Measurements from ENCODE around the gene SLC25A20.

Gene SLC25A20

DNA sequence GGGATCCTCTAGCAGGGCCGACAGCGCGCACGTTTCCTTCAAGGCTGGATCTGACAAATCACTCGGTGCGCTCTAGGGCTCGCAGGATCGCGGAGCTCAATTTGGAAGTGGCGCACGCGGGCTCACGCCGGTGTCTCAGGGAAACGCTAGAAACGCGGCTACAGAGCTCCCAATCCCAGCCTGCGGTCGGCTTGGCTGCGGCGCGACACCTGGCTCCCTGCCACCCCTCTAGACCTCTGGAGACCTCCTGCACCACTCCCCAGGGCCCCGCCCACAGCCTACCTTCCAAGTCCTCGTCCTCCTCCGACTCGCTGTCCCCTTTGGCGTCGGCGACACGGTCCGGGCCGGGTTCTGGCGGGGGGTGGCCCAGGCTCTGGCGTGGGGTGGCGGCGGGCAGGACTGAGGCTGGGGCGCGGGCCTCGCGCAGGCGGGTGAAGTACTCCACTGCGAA lies 51.6 kb downstream of the SLC25A20 start:
- H3K36me3 ChIP-seq (replicated peaks in 1 of 2; ENCODE audit: control insufficient read depth in 2 of 2, insufficient read depth in 2 of 2, low read length in 2 of 2), result no peaks in the 10 kb centered on the region
- H3K14ac ChIP-seq (ENCODE audit: low read length), result peak overlapping the region; percentile 38
- peaks cover 6 to 9% of the 10 kb centered on the region in 2 donors for H3K4me1 ChIP-seq (ENCODE audit: control insufficient read depth in 2 of 2, insufficient read depth in 1 of 2, low read depth in 1 of 2, low read length in 2 of 2)
- peak overlapping the region; percentile 94 for H3K4me2 ChIP-seq (ENCODE audit: insufficient read depth, low read length, poor library complexity, severe bottlenecking)
- no peak overlapping the region for H3K4ac ChIP-seq (ENCODE audit: low read length)
- peak overlapping the region; percentile 88 for H3K18ac ChIP-seq (ENCODE audit: low read length)
- H4K8ac ChIP-seq (ENCODE audit: low read depth, low read length), result peak overlapping the region; percentile 65
- H2AFZ ChIP-seq (ENCODE audit: low read length), result peak overlapping the region; percentile 92
- no peaks in the 10 kb centered on the region for H3K9me3 ChIP-seq (replicated peaks in 1 of 2; ENCODE audit: control insufficient read depth in 2 of 2, insufficient read depth in 1 of 2, low read depth in 1 of 2, low read length in 2 of 2)
- WGBS, 2 donors (ENCODE audit: extremely low coverage in 2 of 2, insufficient read length in 2 of 2, insufficient replicate concordance in 1 of 2), result no CpG with 5 or more reads among the region's 42 CpGs
- peak overlapping the region; percentile 90 for H2AK5ac ChIP-seq (ENCODE audit: low read depth, low read length)
- H2BK15ac ChIP-seq (ENCODE audit: low read length), result peak overlapping the region; percentile 26
- H2BK120ac ChIP-seq (ENCODE audit: low read depth, low read length), result peak overlapping the region; percentile 47
- H3K27ac ChIP-seq (replicated peaks; ENCODE audit: low read length), result no peak overlapping the region
- H4K91ac ChIP-seq (ENCODE audit: low read depth, low read length, poor library complexity), result no peak overlapping the region
- H3K27me3 ChIP-seq (ENCODE audit: control insufficient read depth in 3 of 3, insufficient read depth in 3 of 3, low read depth in 1 of 3, low read length in 3 of 3), result peaks cover 0 to 3% (median 0%) of the 10 kb centered on the region in 3 experiments
- no peak overlapping the region for H2BK5ac ChIP-seq (ENCODE audit: low read length)
- peaks cover 1% of the 10 kb centered on the region for H3K79me1 ChIP-seq (ENCODE audit: low read depth, low read length)
- DNase-seq (ENCODE audit: low spot score), result peak; percentile 44
- H3K23ac ChIP-seq (ENCODE audit: low read depth, low read length, poor library complexity), result peak overlapping the region; percentile 98
- H2BK12ac ChIP-seq (ENCODE audit: low read length), result peak overlapping the region; percentile 10
- peak overlapping the region; percentile 70 to 93 for H3K4me3 ChIP-seq (ENCODE audit: low read length in 2 of 2)
- H3K9ac ChIP-seq (ENCODE audit: low read depth, low read length, poor library complexity), result peak overlapping the region; percentile 92

GRCh38 chr3:48845170-48845569 lies 53.5 kb downstream of the SLC25A20 start:
- Histone ChIP-seq H3K79me1 (ENCODE audit: low read depth, low read length) (peaks cover 1% of the 10 kb centered on the region), H3K9me3 (replicated peaks in 1 of 2; ENCODE audit: control insufficient read depth in 2 of 2, insufficient read depth in 1 of 2, low read depth in 1 of 2, low read length in 2 of 2) (no peaks in the 10 kb centered on the region), H2BK15ac (ENCODE audit: low read length) (no peak overlapping the region), H3K4me1 (ENCODE audit: control insufficient read depth in 2 of 2, insufficient read depth in 1 of 2, low read depth in 1 of 2, low read length in 2 of 2) (no peaks in the 10 kb centered on the region), H2AFZ (ENCODE audit: low read length) (no peak overlapping the region), H3K27me3 (ENCODE audit: control insufficient read depth in 3 of 3, insufficient read depth in 3 of 3, low read depth in 1 of 3, low read length in 3 of 3) (peaks cover 0 to 3% (median 0%) of the 10 kb centered on the region in 3 experiments), H2BK5ac (ENCODE audit: low read length) (no peak overlapping the region), H3K27ac (replicated peaks; ENCODE audit: low read length) (no peak overlapping the region), H2AK5ac (ENCODE audit: low read depth, low read length) (no peak overlapping the region), H3K9ac (ENCODE audit: low read depth, low read length, poor library complexity) (no peak overlapping the region), H3K14ac (ENCODE audit: low read length) (no peak overlapping the region), H3K18ac (ENCODE audit: low read length) (no peak overlapping the region), H4K91ac (ENCODE audit: low read depth, low read length, poor library complexity) (no peak overlapping the region), H2BK12ac (ENCODE audit: low read length) (no peak overlapping the region), H3K4me3 (ENCODE audit: low read length in 2 of 2) (no peak overlapping the region), H3K4ac (ENCODE audit: low read length) (no peak overlapping the region), H4K8ac (ENCODE audit: low read depth, low read length) (no peak overlapping the region), H3K4me2 (ENCODE audit: insufficient read depth, low read length, poor library complexity, severe bottlenecking) (no peak overlapping the region), H3K36me3 (replicated peaks in 1 of 2; ENCODE audit: control insufficient read depth in 2 of 2, insufficient read depth in 2 of 2, low read length in 2 of 2) (no peaks in the 10 kb centered on the region), H2BK120ac (ENCODE audit: low read depth, low read length) (no peak overlapping the region), H3K23ac (ENCODE audit: low read depth, low read length, poor library complexity) (no peak overlapping the region)
- DNase-seq (ENCODE audit: low spot score), result no peak
- WGBS, 2 donors (ENCODE audit: extremely low coverage in 2 of 2, insufficient read length in 2 of 2, insufficient replicate concordance in 1 of 2), result no CpG with 5 or more reads among the region's 2 CpGs

- Histone ChIP-seq H3K4me3 (ENCODE audit: low read length in 2 of 2) (no peak overlapping the region), H3K23ac (ENCODE audit: low read depth, low read length, poor library complexity) (no peak overlapping the region), H2AFZ (ENCODE audit: low read length) (no peak overlapping the region), H3K4me2 (ENCODE audit: insufficient read depth, low read length, poor library complexity, severe bottlenecking) (no peak overlapping the region), H4K91ac (ENCODE audit: low read depth, low read length, poor library complexity) (no peak overlapping the region), H3K14ac (ENCODE audit: low read length) (no peak overlapping the region), H4K8ac (ENCODE audit: low read depth, low read length) (no peak overlapping the region), H2BK12ac (ENCODE audit: low read length) (no peak overlapping the region), H3K27ac (replicated peaks; ENCODE audit: low read length) (no peak overlapping the region), H3K9me3 (replicated peaks in 1 of 2; ENCODE audit: control insufficient read depth in 2 of 2, insufficient read depth in 1 of 2, low read depth in 1 of 2, low read length in 2 of 2) (peaks cover 0 to 3% of the 10 kb centered on the region in 2 donors), H3K4me1 (ENCODE audit: control insufficient read depth in 2 of 2, insufficient read depth in 1 of 2, low read depth in 1 of 2, low read length in 2 of 2) (no peaks in the 10 kb centered on the region), H3K4ac (ENCODE audit: low read length) (no peak overlapping the region), H3K36me3 (replicated peaks in 1 of 2; ENCODE audit: control insufficient read depth in 2 of 2, insufficient read depth in 2 of 2, low read length in 2 of 2) (no peaks in the 10 kb centered on the region), H3K18ac (ENCODE audit: low read length) (no peak overlapping the region), H2AK5ac (ENCODE audit: low read depth, low read length) (no peak overlapping the region), H2BK15ac (ENCODE audit: low read length) (no peak overlapping the region), H3K9ac (ENCODE audit: low read depth, low read length, poor library complexity) (no peak overlapping the region), H3K79me1 (ENCODE audit: low read depth, low read length) (no peaks in the 10 kb centered on the region), H3K27me3 (ENCODE audit: control insufficient read depth in 3 of 3, insufficient read depth in 3 of 3, low read depth in 1 of 3, low read length in 3 of 3) (no peaks in the 10 kb centered on the region), H2BK120ac (ENCODE audit: low read depth, low read length) (no peak overlapping the region), H2BK5ac (ENCODE audit: low read length) (no peak overlapping the region)
- no peak for DNase-seq (ENCODE audit: low spot score)
- no CpG with 5 or more reads among the region's 2 CpGs for WGBS, 2 donors (ENCODE audit: extremely low coverage in 2 of 2, insufficient read length in 2 of 2, insufficient replicate concordance in 1 of 2)
Observed at GRCh38 chr3:48837163-48837562, 61.5 kb downstream of the SLC25A20 start.

- Histone ChIP-seq H3K18ac (ENCODE audit: low read length) (no peak overlapping the region), H3K14ac (ENCODE audit: low read length) (no peak overlapping the region), H3K9me3 (replicated peaks in 1 of 2; ENCODE audit: control insufficient read depth in 2 of 2, insufficient read depth in 1 of 2, low read depth in 1 of 2, low read length in 2 of 2) (peaks cover 0 to 3% of the 10 kb centered on the region in 2 donors), H3K36me3 (replicated peaks in 1 of 2; ENCODE audit: control insufficient read depth in 2 of 2, insufficient read depth in 2 of 2, low read length in 2 of 2) (no peaks in the 10 kb centered on the region), H2BK5ac (ENCODE audit: low read length) (no peak overlapping the region), H3K27ac (replicated peaks; ENCODE audit: low read length) (no peak overlapping the region), H3K27me3 (ENCODE audit: control insufficient read depth in 3 of 3, insufficient read depth in 3 of 3, low read depth in 1 of 3, low read length in 3 of 3) (no peaks in the 10 kb centered on the region), H2AFZ (ENCODE audit: low read length) (no peak overlapping the region), H2AK5ac (ENCODE audit: low read depth, low read length) (no peak overlapping the region), H3K4me1 (ENCODE audit: control insufficient read depth in 2 of 2, insufficient read depth in 1 of 2, low read depth in 1 of 2, low read length in 2 of 2) (no peaks in the 10 kb centered on the region), H3K4me2 (ENCODE audit: insufficient read depth, low read length, poor library complexity, severe bottlenecking) (no peak overlapping the region), H4K8ac (ENCODE audit: low read depth, low read length) (no peak overlapping the region), H4K91ac (ENCODE audit: low read depth, low read length, poor library complexity) (no peak overlapping the region), H2BK12ac (ENCODE audit: low read length) (no peak overlapping the region), H3K4me3 (ENCODE audit: low read length in 2 of 2) (no peak overlapping the region), H3K23ac (ENCODE audit: low read depth, low read length, poor library complexity) (no peak overlapping the region), H3K9ac (ENCODE audit: low read depth, low read length, poor library complexity) (no peak overlapping the region), H3K79me1 (ENCODE audit: low read depth, low read length) (no peaks in the 10 kb centered on the region), H2BK15ac (ENCODE audit: low read length) (no peak overlapping the region), H2BK120ac (ENCODE audit: low read depth, low read length) (no peak overlapping the region), H3K4ac (ENCODE audit: low read length) (no peak overlapping the region)
- no peak for DNase-seq (ENCODE audit: low spot score)
- WGBS, 2 donors (ENCODE audit: extremely low coverage in 2 of 2, insufficient read length in 2 of 2, insufficient replicate concordance in 1 of 2), result no CpG with 5 or more reads among the region's 11 CpGs
Observed at GRCh38 chr3:48835650-48836366, 62.9 kb downstream of the SLC25A20 start.
